ENCODE measurements around the gene NRIP3. TPM values are rescaled to one million over a fixed set of nuclear protein-coding genes. Genes with fewer than 3 reads are reported as not detected.
"Not testable (repeated sequence)": the region's sequence is repeated elsewhere in the genome, so short reads cannot be mapped to it uniquely, and the experiment has no call there.

Gene NRIP3
- total RNA-seq, 4 donors from 2014 or later, result 0.10 to 3.4 (median 1.1) TPM; not detected in 1

DNA sequence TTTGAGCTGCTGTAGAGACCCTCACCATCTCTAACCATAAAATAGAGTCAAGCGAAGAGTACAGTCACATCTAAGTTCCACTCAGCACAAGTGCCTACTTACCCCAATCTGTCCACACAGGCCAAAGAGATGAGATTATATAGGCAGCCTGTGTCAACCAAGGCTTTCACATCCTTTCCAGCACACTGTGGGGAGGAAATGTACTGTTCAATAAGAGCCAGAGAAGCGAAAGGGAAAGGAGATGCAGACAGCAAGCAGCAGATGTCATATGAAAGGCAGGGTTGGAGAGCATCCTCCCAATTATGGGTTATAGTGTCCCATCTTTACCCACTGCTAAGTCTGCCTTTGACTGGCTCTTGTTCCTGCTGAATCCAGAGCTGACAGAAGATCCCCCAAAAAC, 16.4 kb downstream of the NRIP3 start:
- intact Hi-C loops (cut with DNase I; ENCODE audit: low total_unique reads), result no loop called here
- TF ChIP-seq, protein P1, sequence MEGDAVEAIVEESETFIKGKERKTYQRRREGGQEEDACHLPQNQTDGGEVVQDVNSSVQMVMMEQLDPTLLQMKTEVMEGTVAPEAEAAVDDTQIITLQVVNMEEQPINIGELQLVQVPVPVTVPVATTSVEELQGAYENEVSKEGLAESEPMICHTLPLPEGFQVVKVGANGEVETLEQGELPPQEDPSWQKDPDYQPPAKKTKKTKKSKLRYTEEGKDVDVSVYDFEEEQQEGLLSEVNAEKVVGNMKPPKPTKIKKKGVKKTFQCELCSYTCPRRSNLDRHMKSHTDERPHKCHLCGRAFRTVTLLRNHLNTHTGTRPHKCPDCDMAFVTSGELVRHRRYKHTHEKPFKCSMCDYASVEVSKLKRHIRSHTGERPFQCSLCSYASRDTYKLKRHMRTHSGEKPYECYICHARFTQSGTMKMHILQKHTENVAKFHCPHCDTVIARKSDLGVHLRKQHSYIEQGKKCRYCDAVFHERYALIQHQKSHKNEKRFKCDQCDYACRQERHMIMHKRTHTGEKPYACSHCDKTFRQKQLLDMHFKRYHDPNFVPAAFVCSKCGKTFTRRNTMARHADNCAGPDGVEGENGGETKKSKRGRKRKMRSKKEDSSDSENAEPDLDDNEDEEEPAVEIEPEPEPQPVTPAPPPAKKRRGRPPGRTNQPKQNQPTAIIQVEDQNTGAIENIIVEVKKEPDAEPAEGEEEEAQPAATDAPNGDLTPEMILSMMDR (IDR thresholded peaks at IDR 0.05 in 4 of 5, conservative IDR thresholded peaks at IDR 0.05 in 1 of 5), result no peak
- TF ChIP-seq POLR2A (IDR thresholded peaks at IDR 0.05), result no peak
- H3K27me3 ChIP-seq, result peaks cover 0 to 2% (median 0%) of the 10 kb centered on the region in 3 donors

DNA sequence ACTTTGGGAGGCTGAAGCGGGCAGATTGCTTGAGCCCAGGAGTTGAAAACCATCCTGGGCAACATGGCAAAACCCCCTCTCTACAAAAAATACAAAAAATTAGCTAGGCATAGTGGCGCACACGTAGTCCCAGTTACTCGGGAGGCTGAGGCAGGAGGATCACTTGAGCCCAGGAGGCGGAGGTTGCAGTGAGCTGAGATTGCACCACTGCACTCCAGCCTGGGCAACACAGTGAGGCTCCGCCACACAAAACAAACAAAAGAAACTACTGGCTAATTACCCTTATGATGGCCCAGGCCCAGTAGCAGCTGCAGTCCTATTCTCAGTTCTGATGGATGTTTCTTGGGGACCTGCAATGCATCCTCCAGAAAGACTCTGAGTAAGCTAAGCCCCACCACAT, 17.0 kb downstream of the NRIP3 start:
- intact Hi-C loops (cut with DNase I; ENCODE audit: low total_unique reads); H3K27ac ChIP-seq; H3K4me3 ChIP-seq; H3K9me3 ChIP-seq; DNase-seq; H3K27me3 ChIP-seq; in situ Hi-C loops (cut with MboI; ENCODE audit: low sequenced_read_pairs in 4 of 4); ATAC-seq; H3K36me3 ChIP-seq; H3K4me1 ChIP-seq: not testable (repeated sequence)

More for the DNA sequence above, 16.4 kb downstream of the NRIP3 start:
- H3K36me3 ChIP-seq, result no peaks in the 10 kb centered on the region
- ATAC-seq (no peak), DNase-seq (no peak)
- no peak overlapping the region for H3K27ac ChIP-seq
- H3K4me3 ChIP-seq, result no peak overlapping the region
- H3K4me1 ChIP-seq, result no peaks in the 10 kb centered on the region
- H3K9me3 ChIP-seq, result no peaks in the 10 kb centered on the region
- in situ Hi-C loops (cut with MboI; ENCODE audit: low sequenced_read_pairs in 4 of 4), result no loop called here

DNA sequence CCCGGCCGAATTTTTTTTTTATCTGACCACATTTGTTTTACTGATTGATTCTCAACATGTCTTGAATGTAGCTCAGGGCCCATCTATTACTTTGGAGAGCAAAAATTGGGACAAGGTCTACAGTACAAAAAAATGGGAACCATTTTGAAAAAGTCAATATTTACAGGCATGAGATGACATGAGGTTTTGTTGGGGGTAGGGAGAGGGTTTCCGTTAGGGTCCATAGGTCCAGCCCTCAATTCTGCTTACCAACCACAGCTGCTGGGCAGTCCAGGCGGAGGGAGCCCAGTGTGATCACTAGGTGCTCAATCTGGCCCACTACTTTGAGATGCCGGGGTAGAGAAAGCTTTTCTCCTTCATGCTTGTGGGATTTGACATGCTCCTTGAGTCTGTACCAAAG, 18.3 kb downstream of the NRIP3 start:
- Histone ChIP-seq H3K9me3 (no peaks in the 10 kb centered on the region), H3K27ac (no peak overlapping the region), H3K4me1 (no peaks in the 10 kb centered on the region), H3K4me3 (no peak overlapping the region), H3K27me3 (peaks cover 0 to 2% (median 0%) of the 10 kb centered on the region in 3 donors), H3K36me3 (no peaks in the 10 kb centered on the region)
- in situ Hi-C loops (cut with MboI; ENCODE audit: low sequenced_read_pairs in 4 of 4) (no loop called here), intact Hi-C loops (cut with DNase I; ENCODE audit: low total_unique reads) (no loop called here)
- no peak for DNase-seq
- no peak for ATAC-seq
- TF ChIP-seq, protein P1 (IDR thresholded peaks at IDR 0.05 in 4 of 5, conservative IDR thresholded peaks at IDR 0.05 in 1 of 5), result no peak
- TF ChIP-seq POLR2A (IDR thresholded peaks at IDR 0.05), result no peak

DNA sequence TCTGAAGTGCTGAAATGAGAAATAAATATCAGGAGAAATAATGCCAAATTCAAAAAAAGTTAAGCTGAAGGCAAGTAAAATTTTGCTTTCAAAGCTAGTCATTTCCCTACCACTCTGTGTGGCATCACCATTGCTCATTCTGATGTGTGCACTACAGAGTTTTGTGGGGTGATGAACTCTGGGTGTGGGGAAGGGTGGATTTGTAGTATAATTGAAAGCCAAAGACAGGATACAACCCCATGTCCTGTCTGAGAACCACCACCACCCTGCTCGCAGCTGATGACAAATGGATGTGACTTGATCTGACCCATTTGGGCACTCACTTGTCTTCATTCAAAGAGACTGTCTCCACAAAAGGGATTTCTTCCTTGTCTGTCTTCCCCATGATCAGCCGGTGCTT, 20.2 kb downstream of the NRIP3 start:
- intact Hi-C loops (cut with DNase I; ENCODE audit: low total_unique reads), result no loop called here

DNA sequence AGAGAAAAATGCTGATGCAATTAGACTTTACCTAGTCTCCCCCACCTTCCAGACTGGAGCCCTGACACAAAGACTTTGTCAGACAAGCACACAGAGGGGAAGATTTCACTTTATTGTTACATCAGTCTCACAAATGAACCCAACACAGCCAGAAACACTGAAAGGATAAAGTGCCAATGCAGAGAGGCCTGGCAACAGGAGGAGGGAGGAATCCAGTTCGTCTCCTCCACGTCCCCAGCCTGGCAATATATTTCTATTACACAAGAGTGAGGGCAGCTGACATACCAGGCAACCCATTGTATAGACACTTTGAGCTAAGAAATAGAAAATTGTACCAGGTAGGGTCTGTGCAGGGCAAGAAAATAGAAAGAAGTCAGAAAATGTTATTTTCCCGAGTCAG, 23.3 kb downstream of the NRIP3 start:
- H3K9me3 ChIP-seq, result no peaks in the 10 kb centered on the region
- no peak for ATAC-seq
- intact Hi-C loops (cut with DNase I; ENCODE audit: low total_unique reads), result no loop called here

More for the DNA sequence above, 20.2 kb downstream of the NRIP3 start:
- in situ Hi-C loops (cut with MboI; ENCODE audit: low sequenced_read_pairs in 4 of 4), result no loop called here
- no peak for DNase-seq
- H3K36me3 ChIP-seq, result no peaks in the 10 kb centered on the region
- no peaks in the 10 kb centered on the region for H3K9me3 ChIP-seq
- peaks cover 0 to 2% (median 0%) of the 10 kb centered on the region in 3 donors for H3K27me3 ChIP-seq
- no peaks in the 10 kb centered on the region for H3K4me1 ChIP-seq
- no peak overlapping the region for H3K4me3 ChIP-seq
- TF ChIP-seq POLR2A (IDR thresholded peaks at IDR 0.05), result no peak
- TF ChIP-seq, protein P1 (IDR thresholded peaks at IDR 0.05 in 4 of 5, conservative IDR thresholded peaks at IDR 0.05 in 1 of 5), result no peak
- no peak for ATAC-seq
- H3K27ac ChIP-seq, result no peak overlapping the region

DNA sequence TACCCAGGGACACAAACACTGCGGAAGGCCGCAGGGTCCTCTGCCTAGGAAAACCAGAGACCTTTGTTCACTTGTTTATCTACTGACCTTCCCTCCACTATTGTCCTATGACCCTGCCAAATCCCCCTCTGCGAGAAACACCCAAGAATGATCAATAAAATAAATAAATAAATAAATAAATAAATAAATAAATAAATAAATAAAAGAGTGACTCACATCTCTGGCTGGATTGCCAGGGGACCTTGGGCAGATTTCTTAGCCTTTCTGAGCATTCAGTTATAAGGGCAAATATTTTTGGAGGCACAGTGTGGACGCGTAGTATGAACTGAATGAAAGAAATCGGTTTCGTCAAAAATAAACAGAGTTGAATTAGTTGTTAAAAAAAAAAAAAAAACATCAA, 24.4 kb downstream of the NRIP3 start:
- ATAC-seq; in situ Hi-C loops (cut with MboI; ENCODE audit: low sequenced_read_pairs in 4 of 4); intact Hi-C loops (cut with DNase I; ENCODE audit: low total_unique reads); H3K4me3 ChIP-seq; H3K9me3 ChIP-seq; H3K36me3 ChIP-seq; H3K27me3 ChIP-seq; DNase-seq; H3K27ac ChIP-seq; H3K4me1 ChIP-seq: not testable (repeated sequence)

More for the DNA sequence above, 23.3 kb downstream of the NRIP3 start:
- Histone ChIP-seq H3K4me1 (no peaks in the 10 kb centered on the region), H3K36me3 (no peaks in the 10 kb centered on the region), H3K4me3 (no peak overlapping the region), H3K27ac (no peak overlapping the region), H3K27me3 (no peaks in the 10 kb centered on the region)
- no peak for DNase-seq
- no peak for TF ChIP-seq POLR2A (IDR thresholded peaks at IDR 0.05)
- TF ChIP-seq, protein P1 (IDR thresholded peaks at IDR 0.05 in 4 of 5, conservative IDR thresholded peaks at IDR 0.05 in 1 of 5), result no peak
- in situ Hi-C loops (cut with MboI; ENCODE audit: low sequenced_read_pairs in 4 of 4), result no loop called here
